HepG2 (cell line): ENCODE measurements around the gene ADIRF. TPM values are rescaled to one million over a fixed set of nuclear protein-coding genes. Genes with fewer than 3 reads are reported as not detected.

Experiments used
- CENPT ChIP-seq: sonication (generic); formaldehyde crosslinking; IDR thresholded peaks from 2 replicates; pipeline ENCODE4 v1.8.0; 2022; ENCODE audit warnings: low read depth, mild to moderate bottlenecking, moderate library complexity, missing genetic modification reagents
- ISX ChIP-seq: sonication (generic); formaldehyde crosslinking; conservative IDR thresholded peaks from 2 replicates; pipeline ENCODE4 v1.5.0; 2020; ENCODE audit warnings: missing genetic modification reagents
- MBD4 ChIP-seq: IDR thresholded peaks from 2 replicates; pipeline ENCODE4 v1.6.1; 2012; ENCODE audit warnings: low read length, inconsistent platforms, borderline replicate concordance
- MNT ChIP-seq: fragments of 450-650 bp; IDR thresholded peaks from 2 replicates; pipeline ENCODE4 v1.6.1; 2016
- ZBTB26 ChIP-seq: IDR thresholded peaks from 2 replicates; pipeline ENCODE4 v1.6.1; 2016; ENCODE audit warnings: missing compliant biosample characterization, missing genetic modification reagents, borderline replicate concordance
- ZNF331 ChIP-seq: sonication (generic); formaldehyde crosslinking; IDR thresholded peaks from 2 replicates; pipeline ENCODE4 v1.4.0; 2020; ENCODE audit warnings: missing genetic modification reagents
- ZNF598 ChIP-seq: sonication (generic); formaldehyde crosslinking; IDR thresholded peaks from 2 replicates; pipeline ENCODE4 v1.5.1; 2020; ENCODE audit warnings: mild to moderate bottlenecking, missing genetic modification reagents, borderline replicate concordance
- ZNF768 ChIP-seq: sonication (generic); formaldehyde crosslinking; IDR thresholded peaks from 2 replicates; pipeline ENCODE4 v1.4.0; 2020; ENCODE audit warnings: missing genetic modification reagents
- polyA plus RNA-seq, 8 experiments: library from polyadenylated mRNA; depleted of rRNA in 3 of 8; stranded (reverse) in 7 of 8; unstranded in 1 of 8; fragments of >200 nt; fragmentation: Illumina TruSeq in 4 of 8; extraction: Trizol in 4 of 8; gene quantifications; 2 replicates each; pipeline versions ENCODE4 v1.2.1 to v1.2.3, GENCODE V29; 2011 to 2016; ENCODE audit warnings: low read depth in 4 of 8, missing spikeins in 1 of 8, mixed read lengths in 1 of 8; ENCODE audit not compliant: insufficient read depth in 1 of 8
- total RNA-seq, 5 experiments: library from RNA; depleted of rRNA; stranded (reverse); fragments of >200 nt; fragmentation: Illumina TruSeq; extraction: Trizol; gene quantifications; 2 replicates each; pipeline ENCODE4 v1.2.3, GENCODE V29; 2016; ENCODE audit warnings: low read depth in 1 of 5
- TF ChIP-seq, protein P1 (sequence below): sonication (generic); formaldehyde crosslinking; IDR thresholded peaks from 2 replicates; pipeline ENCODE4 v1.9.0; 2021; ENCODE audit warnings: missing genetic modification reagents, borderline replicate concordance
- TF ChIP-seq, protein P2 (sequence below): sonication (generic); formaldehyde crosslinking; IDR thresholded peaks from 2 replicates; pipeline ENCODE4 v1.4.0; 2020; ENCODE audit warnings: missing genetic modification reagents
- TF ChIP-seq, protein P3 (sequence below): sonication (generic); formaldehyde crosslinking; IDR thresholded peaks from 2 replicates; pipeline ENCODE4 v1.4.0; 2020; ENCODE audit warnings: mild to moderate bottlenecking, missing genetic modification reagents
- TF ChIP-seq, protein P4 (sequence below): IDR thresholded peaks from 2 replicates; pipeline ENCODE4 v1.6.1; 2012; ENCODE audit warnings: inconsistent platforms
- TF ChIP-seq, protein P5 (sequence below): sonication (generic); formaldehyde crosslinking; IDR thresholded peaks from 2 replicates; pipeline ENCODE4 v1.5.0; 2020; ENCODE audit warnings: mild to moderate bottlenecking, missing genetic modification reagents, moderate library complexity

Gene ADIRF
- total and polyA plus RNA-seq, 2 of the 13 experiments (the other 11 are each of a cell fraction or from before 2014, with no cell fraction given), result 0.13 to 0.40 TPM

- TF ChIP-seq, protein P1, sequence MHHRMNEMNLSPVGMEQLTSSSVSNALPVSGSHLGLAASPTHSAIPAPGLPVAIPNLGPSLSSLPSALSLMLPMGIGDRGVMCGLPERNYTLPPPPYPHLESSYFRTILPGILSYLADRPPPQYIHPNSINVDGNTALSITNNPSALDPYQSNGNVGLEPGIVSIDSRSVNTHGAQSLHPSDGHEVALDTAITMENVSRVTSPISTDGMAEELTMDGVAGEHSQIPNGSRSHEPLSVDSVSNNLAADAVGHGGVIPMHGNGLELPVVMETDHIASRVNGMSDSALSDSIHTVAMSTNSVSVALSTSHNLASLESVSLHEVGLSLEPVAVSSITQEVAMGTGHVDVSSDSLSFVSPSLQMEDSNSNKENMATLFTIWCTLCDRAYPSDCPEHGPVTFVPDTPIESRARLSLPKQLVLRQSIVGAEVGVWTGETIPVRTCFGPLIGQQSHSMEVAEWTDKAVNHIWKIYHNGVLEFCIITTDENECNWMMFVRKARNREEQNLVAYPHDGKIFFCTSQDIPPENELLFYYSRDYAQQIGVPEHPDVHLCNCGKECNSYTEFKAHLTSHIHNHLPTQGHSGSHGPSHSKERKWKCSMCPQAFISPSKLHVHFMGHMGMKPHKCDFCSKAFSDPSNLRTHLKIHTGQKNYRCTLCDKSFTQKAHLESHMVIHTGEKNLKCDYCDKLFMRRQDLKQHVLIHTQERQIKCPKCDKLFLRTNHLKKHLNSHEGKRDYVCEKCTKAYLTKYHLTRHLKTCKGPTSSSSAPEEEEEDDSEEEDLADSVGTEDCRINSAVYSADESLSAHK (CRISPR knock-in tag), result no peak
- TF ChIP-seq MNT (no peak), ZNF768 (no peak), ZBTB26 (CRISPR knock-in tag) (peak; percentile 99), CENPT (CRISPR knock-in tag) (no peak), ZNF598 (CRISPR knock-in tag) (no peak), ZNF331 (CRISPR knock-in tag) (no peak), MBD4 (no peak), ISX (no peak)
- TF ChIP-seq, protein P2, sequence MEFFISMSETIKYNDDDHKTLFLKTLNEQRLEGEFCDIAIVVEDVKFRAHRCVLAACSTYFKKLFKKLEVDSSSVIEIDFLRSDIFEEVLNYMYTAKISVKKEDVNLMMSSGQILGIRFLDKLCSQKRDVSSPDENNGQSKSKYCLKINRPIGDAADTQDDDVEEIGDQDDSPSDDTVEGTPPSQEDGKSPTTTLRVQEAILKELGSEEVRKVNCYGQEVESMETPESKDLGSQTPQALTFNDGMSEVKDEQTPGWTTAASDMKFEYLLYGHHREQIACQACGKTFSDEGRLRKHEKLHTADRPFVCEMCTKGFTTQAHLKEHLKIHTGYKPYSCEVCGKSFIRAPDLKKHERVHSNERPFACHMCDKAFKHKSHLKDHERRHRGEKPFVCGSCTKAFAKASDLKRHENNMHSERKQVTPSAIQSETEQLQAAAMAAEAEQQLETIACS (CRISPR knock-in tag), result no peak
- TF ChIP-seq, protein P3, sequence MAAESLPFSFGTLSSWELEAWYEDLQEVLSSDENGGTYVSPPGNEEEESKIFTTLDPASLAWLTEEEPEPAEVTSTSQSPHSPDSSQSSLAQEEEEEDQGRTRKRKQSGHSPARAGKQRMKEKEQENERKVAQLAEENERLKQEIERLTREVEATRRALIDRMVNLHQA (CRISPR knock-in tag), result no peak
- TF ChIP-seq, protein P4, sequence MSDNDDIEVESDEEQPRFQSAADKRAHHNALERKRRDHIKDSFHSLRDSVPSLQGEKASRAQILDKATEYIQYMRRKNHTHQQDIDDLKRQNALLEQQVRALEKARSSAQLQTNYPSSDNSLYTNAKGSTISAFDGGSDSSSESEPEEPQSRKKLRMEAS, result no peak
- TF ChIP-seq, protein P5, sequence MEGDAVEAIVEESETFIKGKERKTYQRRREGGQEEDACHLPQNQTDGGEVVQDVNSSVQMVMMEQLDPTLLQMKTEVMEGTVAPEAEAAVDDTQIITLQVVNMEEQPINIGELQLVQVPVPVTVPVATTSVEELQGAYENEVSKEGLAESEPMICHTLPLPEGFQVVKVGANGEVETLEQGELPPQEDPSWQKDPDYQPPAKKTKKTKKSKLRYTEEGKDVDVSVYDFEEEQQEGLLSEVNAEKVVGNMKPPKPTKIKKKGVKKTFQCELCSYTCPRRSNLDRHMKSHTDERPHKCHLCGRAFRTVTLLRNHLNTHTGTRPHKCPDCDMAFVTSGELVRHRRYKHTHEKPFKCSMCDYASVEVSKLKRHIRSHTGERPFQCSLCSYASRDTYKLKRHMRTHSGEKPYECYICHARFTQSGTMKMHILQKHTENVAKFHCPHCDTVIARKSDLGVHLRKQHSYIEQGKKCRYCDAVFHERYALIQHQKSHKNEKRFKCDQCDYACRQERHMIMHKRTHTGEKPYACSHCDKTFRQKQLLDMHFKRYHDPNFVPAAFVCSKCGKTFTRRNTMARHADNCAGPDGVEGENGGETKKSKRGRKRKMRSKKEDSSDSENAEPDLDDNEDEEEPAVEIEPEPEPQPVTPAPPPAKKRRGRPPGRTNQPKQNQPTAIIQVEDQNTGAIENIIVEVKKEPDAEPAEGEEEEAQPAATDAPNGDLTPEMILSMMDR (CRISPR knock-in tag), result peak; percentile 67
These were observed 22.7 kb upstream of the ADIRF start (continued) for GRCh38 chr10:86945361-86946212.
